HepG2 (cell line): ENCODE data around the gene CHST14. TPM values are rescaled to one million over a fixed set of nuclear protein-coding genes. Genes with fewer than 3 reads are reported as not detected.

Experiments
- ATAC-seq: fragments of 200-7000 bp; cut with Tn5 transposase; 3 replicates; pipeline ENCODE4 v1.9.1; 2020; ENCODE audit warnings: mild to moderate bottlenecking, moderate library complexity
- BruUV-seq: library from RNA; stranded (reverse); fragments of 400-500 nt; replicated peaks from 2 replicates; lab custom pipeline; 2021; lab: Mats Ljungman, UMichigan
- CTCF ChIA-PET: fragments of 300-600 bp; formaldehyde crosslinking; extraction: SDS; loops from one replicate; lab custom pipeline; 2021; ENCODE audit warnings: low total read pairs, inconsistent platforms, low intra/inter-chr PET ratio; lab: Yijun Ruan, JAX
- POLR2A ChIA-PET: fragments of 350-600 bp; sonication (Branson Sonifier 250); formaldehyde crosslinking; loops from one replicate; lab custom pipeline; 2020; ENCODE audit warnings: antibody characterized with exemption, inconsistent platforms; lab: Yijun Ruan, JAX
- DNase-seq: peaks from one replicate; pipeline ENCODE4 v3.0.0-alpha.2; 2015; ENCODE audit warnings: low spot score
- FAIRE-seq: peaks from 3 replicates; lab custom pipeline; 2011; peaks lifted over from hg19 to GRCh38; lab: Jason Lieb, UNC
- H2AFZ ChIP-seq: one replicate; pipeline ENCODE4 v1.6.1; 2011; ENCODE audit warnings: low read length, inconsistent platforms
- H3K27ac ChIP-seq: fragments of 300-600 bp; 3 replicates; pipeline ENCODE4 v1.8.0; 2011; ENCODE audit warnings: mixed run types, mild to moderate bottlenecking, mixed read lengths, low read length, inconsistent platforms; ENCODE audit not compliant: insufficient read depth; ENCODE audit errors: extremely low read length
- H3K27me3 ChIP-seq, 2 experiments: fragments of 200-600 bp in 1 of 2; 2 replicates in 1 of 2; 3 replicates in 1 of 2; pipeline versions ENCODE4 v1.6.0 to v1.8.0; 2011; ENCODE audit warnings: low read length in 2 of 2, mild to moderate bottlenecking in 2 of 2, moderate library complexity in 2 of 2, inconsistent platforms in 1 of 2; ENCODE audit not compliant: insufficient read depth in 2 of 2, control insufficient read depth in 1 of 2
- H3K36me3 ChIP-seq, 2 experiments: fragments of 200-600 bp in 1 of 2; replicated peaks in 1 of 2; 2 replicates in 1 of 2; 3 replicates in 1 of 2; pipeline versions ENCODE4 v1.5.1 to v1.8.0; 2011; ENCODE audit warnings: low read length in 2 of 2, inconsistent platforms in 1 of 2; ENCODE audit not compliant: insufficient read depth in 2 of 2, control insufficient read depth in 1 of 2
- H3K4me1 ChIP-seq: 2 replicates; pipeline ENCODE4 v1.5.1; 2012; ENCODE audit warnings: low read length, inconsistent platforms; ENCODE audit not compliant: insufficient read depth
- H3K4me2 ChIP-seq: 2 replicates; pipeline ENCODE4 v1.6.0; 2011; ENCODE audit warnings: low read depth, low read length, inconsistent platforms
- H3K4me3 ChIP-seq, 3 experiments: fragments of 200-600 bp in 1 of 3; sonication (generic), shearing (Covaris generic) in 1 of 3; replicated peaks in 1 of 3; 2 replicates each; pipeline ENCODE4 v1.5.1; 2011 to 2016; ENCODE audit warnings: low read length in 3 of 3, inconsistent platforms in 2 of 3, low read depth in 2 of 3, mild to moderate bottlenecking in 2 of 3, control low read depth in 1 of 3, mixed read lengths in 1 of 3; ENCODE audit not compliant: insufficient read depth in 1 of 3
- H3K79me2 ChIP-seq: one replicate; pipeline ENCODE4 v1.6.1; 2011; ENCODE audit warnings: low read length, inconsistent platforms; ENCODE audit not compliant: insufficient read depth
- H3K9ac ChIP-seq: 2 replicates; pipeline ENCODE4 v1.6.0; 2011; ENCODE audit warnings: mild to moderate bottlenecking, low read depth, low read length, inconsistent platforms; ENCODE audit not compliant: insufficient read depth
- H3K9me3 ChIP-seq: 2 replicates; pipeline ENCODE4 v1.5.1; 2012; ENCODE audit warnings: mild to moderate bottlenecking, low read length
- H4K20me1 ChIP-seq: 2 replicates; pipeline ENCODE4 v1.6.0; 2011; ENCODE audit warnings: inconsistent platforms, mild to moderate bottlenecking, low read length, moderate library complexity; ENCODE audit not compliant: insufficient read depth
- ARID4A ChIP-seq: sonication (generic); formaldehyde crosslinking; IDR thresholded peaks from 2 replicates; pipeline ENCODE4 v1.5.0; 2020; ENCODE audit warnings: mild to moderate bottlenecking, missing genetic modification reagents, borderline replicate concordance
- ARNT2 ChIP-seq: sonication (generic); formaldehyde crosslinking; IDR thresholded peaks from 2 replicates; pipeline ENCODE4 v1.8.0; 2022; ENCODE audit warnings: mild to moderate bottlenecking, low read depth, missing genetic modification reagents, moderate library complexity
- ARNTL ChIP-seq: sonication (generic); formaldehyde crosslinking; IDR thresholded peaks from 2 replicates; pipeline ENCODE4 v1.4.0; 2020; ENCODE audit warnings: mild to moderate bottlenecking, missing genetic modification reagents
- CEBPB ChIP-seq: IDR thresholded peaks from 2 replicates; pipeline ENCODE4 v1.6.1; 2011; ENCODE audit warnings: low read depth, low read length, improper control_type of control experiment, borderline replicate concordance
- KDM2A ChIP-seq: sonication (generic); formaldehyde crosslinking; IDR thresholded peaks from 2 replicates; pipeline ENCODE4 v1.4.0; 2020; ENCODE audit warnings: low read depth, missing genetic modification reagents, borderline replicate concordance
- ZBTB26 ChIP-seq: IDR thresholded peaks from 2 replicates; pipeline ENCODE4 v1.6.1; 2016; ENCODE audit warnings: missing compliant biosample characterization, missing genetic modification reagents, borderline replicate concordance
- ZNF451 ChIP-seq: sonication (generic); formaldehyde crosslinking; IDR thresholded peaks from 2 replicates; pipeline ENCODE4 v1.5.0; 2020; ENCODE audit warnings: mild to moderate bottlenecking, missing genetic modification reagents
- ZNF687 ChIP-seq: sonication (generic); formaldehyde crosslinking; IDR thresholded peaks from 2 replicates; pipeline ENCODE4 v1.5.1; 2020; ENCODE audit warnings: mild to moderate bottlenecking, missing genetic modification reagents, moderate library complexity
- WGBS: methylation state at CpG from one replicate; pipeline ENCODE4 v1.1.6; 2017; ENCODE audit warnings: low lambda C conversion rate; 5-methylcytosine and 5-hydroxymethylcytosine counted together
- in situ Hi-C: cut with HindIII; loops from 2 replicates; pipeline ENCODE4 v1.10.0; 2017; ENCODE audit warnings: low pct_unique_long_range_greater_than_20kb; ENCODE audit not compliant: extremely low pct_ligation_motif_present
- intact Hi-C: fragments of 100-400 bp; cut with micrococcal nuclease; formaldehyde crosslinking; loops from one replicate; pipeline ENCODE4 v1.10.0; 2022; ENCODE audit not compliant: unreplicated experiment
- polyA plus RNA-seq, 8 experiments: library from polyadenylated mRNA; depleted of rRNA in 3 of 8; stranded (reverse) in 7 of 8; unstranded in 1 of 8; fragments of >200 nt; fragmentation: Illumina TruSeq in 4 of 8; extraction: Trizol in 4 of 8; gene quantifications; 2 replicates each; pipeline versions ENCODE4 v1.2.1 to v1.2.3, GENCODE V29; 2011 to 2016; ENCODE audit warnings: low read depth in 4 of 8, missing spikeins in 1 of 8, mixed read lengths in 1 of 8; ENCODE audit not compliant: insufficient read depth in 1 of 8
- total RNA-seq, 5 experiments: library from RNA; depleted of rRNA; stranded (reverse); fragments of >200 nt; fragmentation: Illumina TruSeq; extraction: Trizol; gene quantifications; 2 replicates each; pipeline ENCODE4 v1.2.3, GENCODE V29; 2016; ENCODE audit warnings: low read depth in 1 of 5
- TF ChIP-seq, protein P1 (sequence below): sonication (generic); formaldehyde crosslinking; IDR thresholded peaks from 2 replicates; pipeline ENCODE4 v1.4.0; 2020; ENCODE audit warnings: missing genetic modification reagents

Gene CHST14
- total and polyA plus RNA-seq, 2 of the 13 experiments (the other 11 are each of a cell fraction or from before 2014, with no cell fraction given): 8.9 to 12.4 TPM

GRCh38 chr15:40439960-40440742, 30.6 kb upstream of the CHST14 start:
- Histone ChIP-seq H3K9ac (peak overlapping the region; percentile 56; the same call in 1 of the 2 replicates), H3K27me3 (peaks cover 5 to 47% of the 10 kb centered on the region in 2 experiments; a peak in 4 of 5 replicates), H3K79me2 (peaks cover 28% of the 10 kb centered on the region), H3K36me3 (no peaks in the 10 kb centered on the region), H3K4me1 (peaks cover 72% of the 10 kb centered on the region), H3K4me3 (peak overlapping the region; percentile 53 to 77 (median 56)), H4K20me1 (peaks cover 12% of the 10 kb centered on the region; the same call in 1 of the 2 replicates), H3K9me3 (no peaks in the 10 kb centered on the region), H3K27ac (no peak overlapping the region), H2AFZ (peak overlapping the region; percentile 29), H3K4me2 (peak overlapping the region; percentile 96)
- CTCF ChIA-PET: no interaction called here
- ATAC-seq: peak; percentile 50
- in situ Hi-C loops: loop anchor here (5.0 kb wide), 1 partner anchor 72 kb away; no protein-coding TSS in a partner anchor
- no peak for FAIRE-seq
- intact Hi-C loops: loop anchor here (5.0 kb wide), 1 partner anchor 67 kb away; no protein-coding TSS in a partner anchor
- BruUV-seq: no TSS peak
- DNase-seq: peak; percentile 34
- POLR2A ChIA-PET: interaction anchor here (0.6 to 2.7 kb wide), 7 partner anchors 13 to 1273 kb away, joined by 3 to 15 read pairs (median 4); partner anchors contain the start of genes CCDC9B, CHST14 and IVD
- WGBS: under 1% methylated on average over 19 of the region's 35 CpGs
- TF ChIP-seq, protein P1, sequence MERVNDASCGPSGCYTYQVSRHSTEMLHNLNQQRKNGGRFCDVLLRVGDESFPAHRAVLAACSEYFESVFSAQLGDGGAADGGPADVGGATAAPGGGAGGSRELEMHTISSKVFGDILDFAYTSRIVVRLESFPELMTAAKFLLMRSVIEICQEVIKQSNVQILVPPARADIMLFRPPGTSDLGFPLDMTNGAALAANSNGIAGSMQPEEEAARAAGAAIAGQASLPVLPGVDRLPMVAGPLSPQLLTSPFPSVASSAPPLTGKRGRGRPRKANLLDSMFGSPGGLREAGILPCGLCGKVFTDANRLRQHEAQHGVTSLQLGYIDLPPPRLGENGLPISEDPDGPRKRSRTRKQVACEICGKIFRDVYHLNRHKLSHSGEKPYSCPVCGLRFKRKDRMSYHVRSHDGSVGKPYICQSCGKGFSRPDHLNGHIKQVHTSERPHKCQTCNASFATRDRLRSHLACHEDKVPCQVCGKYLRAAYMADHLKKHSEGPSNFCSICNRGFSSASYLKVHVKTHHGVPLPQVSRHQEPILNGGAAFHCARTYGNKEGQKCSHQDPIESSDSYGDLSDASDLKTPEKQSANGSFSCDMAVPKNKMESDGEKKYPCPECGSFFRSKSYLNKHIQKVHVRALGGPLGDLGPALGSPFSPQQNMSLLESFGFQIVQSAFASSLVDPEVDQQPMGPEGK (CRISPR knock-in tag): peak; percentile 34; the same call in 1 of the 2 replicates
- TF ChIP-seq ARNTL (CRISPR knock-in tag): 0 out of 2 replicates have a peak, but pooled peaks have one; percentile 47
- TF ChIP-seq KDM2A (CRISPR knock-in tag): peak; percentile 11; the same call in 1 of the 2 replicates
- no peak for TF ChIP-seq CEBPB
- no peak for TF ChIP-seq ZNF451 (CRISPR knock-in tag)
- peak; percentile 15; the same call in 1 of the 2 replicates for TF ChIP-seq ARID4A (CRISPR knock-in tag)
- no peak for TF ChIP-seq ZBTB26 (CRISPR knock-in tag)
- TF ChIP-seq ARNT2 (CRISPR knock-in tag): 0 out of 2 replicates have a peak, but pooled peaks have one; percentile 51
- peak; percentile 13; the same call in 1 of the 2 replicates for TF ChIP-seq ZNF687 (CRISPR knock-in tag)
